NCI-H2196 (cell line): ENCODE results near the gene RAB17.
A peak's percentile ranks its signal among the peaks of the same experiment; 100 is the strongest.
"Not testable (repeated sequence)": the region's sequence is repeated elsewhere in the genome, so short reads cannot be mapped to it uniquely, and the experiment has no call there.

Experiments used
- DNase-seq: peaks from one replicate; lab custom pipeline; 2025; ENCODE audit not compliant: unreplicated experiment; lab: John Stamatoyannopoulos, UW

The RAB17 gene

GRCh38 chr2:237625216-237625705 is 34.7 kb upstream of the RAB17 start:
- DNase-seq, result no peak

GRCh38 chr2:237624565-237624964 is 34.0 kb upstream of the RAB17 start:
- DNase-seq, result no peak

- no peak for DNase-seq
Observed at GRCh38 chr2:237623428-237624403, 33.2 kb upstream of the RAB17 start.

GRCh38 chr2:237618449-237618848 is 27.9 kb upstream of the RAB17 start:
- no peak for DNase-seq

GRCh38 chr2:237617587-237617982 is 27.1 kb upstream of the RAB17 start:
- DNase-seq, result no peak

- DNase-seq, result no peak
Observed at GRCh38 chr2:237616734-237617586, 26.4 kb upstream of the RAB17 start.

GRCh38 chr2:237616373-237616733 is 25.8 kb upstream of the RAB17 start:
- DNase-seq, result no peak

- no peak for DNase-seq
Observed at GRCh38 chr2:237615631-237616249, 25.2 kb upstream of the RAB17 start.

GRCh38 chr2:237614151-237614720 is 23.7 kb upstream of the RAB17 start:
- no peak for DNase-seq

GRCh38 chr2:237613679-237614078 is 23.1 kb upstream of the RAB17 start:
- DNase-seq, result no peak

- DNase-seq, result no peak
Observed at GRCh38 chr2:237612527-237613357, 22.2 kb upstream of the RAB17 start.

GRCh38 chr2:237606522-237606921 is 16.0 kb upstream of the RAB17 start:
- DNase-seq, result not testable (repeated sequence)

- DNase-seq, result peak; percentile 41
Observed at GRCh38 chr2:237604960-237605359, 14.4 kb upstream of the RAB17 start.

GRCh38 chr2:237604391-237604790 is 13.9 kb upstream of the RAB17 start:
- no peak for DNase-seq

GRCh38 chr2:237603718-237604362 is 13.3 kb upstream of the RAB17 start:
- DNase-seq, result no peak

- no peak for DNase-seq
Observed at GRCh38 chr2:237603049-237603717, 12.6 kb upstream of the RAB17 start.

GRCh38 chr2:237602409-237602808 is 11.9 kb upstream of the RAB17 start:
- DNase-seq, result no peak

GRCh38 chr2:237601453-237602116 is 11.1 kb upstream of the RAB17 start:
- no peak for DNase-seq
